GM12875 (cell line): ENCODE results near the gene STYXL2.

Experiments
- H3K4me3 ChIP-seq: one replicate; pipeline ENCODE4 v1.5.1; 2011; ENCODE audit warnings: low read depth, low read length, control low read depth
- TF ChIP-seq, protein P1 (sequence below): IDR thresholded peaks from 2 replicates; pipeline ENCODE4 v1.5.1; 2011; ENCODE audit warnings: low read depth, mild to moderate bottlenecking, control low read depth, inconsistent platforms, low read length, moderate library complexity, borderline replicate concordance; ENCODE audit not compliant: insufficient read depth

Gene STYXL2

GRCh38 chr1:167095368-167095767 is 1.5 kb downstream of the STYXL2 start:
- TF ChIP-seq, protein P1, sequence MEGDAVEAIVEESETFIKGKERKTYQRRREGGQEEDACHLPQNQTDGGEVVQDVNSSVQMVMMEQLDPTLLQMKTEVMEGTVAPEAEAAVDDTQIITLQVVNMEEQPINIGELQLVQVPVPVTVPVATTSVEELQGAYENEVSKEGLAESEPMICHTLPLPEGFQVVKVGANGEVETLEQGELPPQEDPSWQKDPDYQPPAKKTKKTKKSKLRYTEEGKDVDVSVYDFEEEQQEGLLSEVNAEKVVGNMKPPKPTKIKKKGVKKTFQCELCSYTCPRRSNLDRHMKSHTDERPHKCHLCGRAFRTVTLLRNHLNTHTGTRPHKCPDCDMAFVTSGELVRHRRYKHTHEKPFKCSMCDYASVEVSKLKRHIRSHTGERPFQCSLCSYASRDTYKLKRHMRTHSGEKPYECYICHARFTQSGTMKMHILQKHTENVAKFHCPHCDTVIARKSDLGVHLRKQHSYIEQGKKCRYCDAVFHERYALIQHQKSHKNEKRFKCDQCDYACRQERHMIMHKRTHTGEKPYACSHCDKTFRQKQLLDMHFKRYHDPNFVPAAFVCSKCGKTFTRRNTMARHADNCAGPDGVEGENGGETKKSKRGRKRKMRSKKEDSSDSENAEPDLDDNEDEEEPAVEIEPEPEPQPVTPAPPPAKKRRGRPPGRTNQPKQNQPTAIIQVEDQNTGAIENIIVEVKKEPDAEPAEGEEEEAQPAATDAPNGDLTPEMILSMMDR = no peak
- no peak overlapping the region for H3K4me3 ChIP-seq

DNA sequence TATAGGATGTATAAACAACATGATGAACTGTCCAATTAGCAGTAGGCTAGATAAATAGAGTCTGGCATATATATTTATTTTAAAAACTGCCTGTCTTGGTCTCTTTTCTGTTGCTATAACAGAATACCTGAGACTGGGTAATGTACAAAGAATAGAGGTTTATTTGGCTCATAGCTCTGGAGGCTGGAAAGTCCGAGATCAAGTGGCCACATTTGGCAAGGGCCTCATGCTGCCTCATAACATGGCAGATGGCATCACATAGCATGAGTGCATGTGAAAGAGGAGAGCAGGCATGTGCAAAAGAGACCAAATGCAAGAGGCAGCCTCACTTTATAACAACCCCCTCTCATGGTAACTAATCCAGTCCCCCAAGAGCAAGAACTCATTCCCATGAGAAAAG is 6.0 kb downstream of the STYXL2 start:
- TF ChIP-seq, protein P1 = no peak
- no peak overlapping the region for H3K4me3 ChIP-seq

DNA sequence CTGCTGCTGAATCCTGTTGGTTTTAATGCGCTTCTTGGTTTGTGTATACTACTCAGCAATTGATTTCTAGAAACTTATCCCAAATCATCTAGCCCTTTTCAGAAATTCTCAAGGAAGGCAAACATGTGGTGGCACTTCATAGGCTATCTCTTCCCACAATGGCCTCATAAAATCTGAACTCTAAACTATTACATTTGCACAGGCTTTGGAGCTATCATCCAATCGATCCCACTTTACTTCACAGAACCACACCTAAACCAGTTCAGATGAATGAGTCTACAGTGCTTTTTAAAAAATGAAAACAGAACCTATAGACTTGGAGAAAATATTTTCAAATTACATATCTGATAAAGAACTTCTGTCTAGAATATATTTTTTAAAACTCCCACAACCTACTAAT is 6.9 kb downstream of the STYXL2 start:
- H3K4me3 ChIP-seq = no peak overlapping the region
- TF ChIP-seq, protein P1 = no peak

DNA sequence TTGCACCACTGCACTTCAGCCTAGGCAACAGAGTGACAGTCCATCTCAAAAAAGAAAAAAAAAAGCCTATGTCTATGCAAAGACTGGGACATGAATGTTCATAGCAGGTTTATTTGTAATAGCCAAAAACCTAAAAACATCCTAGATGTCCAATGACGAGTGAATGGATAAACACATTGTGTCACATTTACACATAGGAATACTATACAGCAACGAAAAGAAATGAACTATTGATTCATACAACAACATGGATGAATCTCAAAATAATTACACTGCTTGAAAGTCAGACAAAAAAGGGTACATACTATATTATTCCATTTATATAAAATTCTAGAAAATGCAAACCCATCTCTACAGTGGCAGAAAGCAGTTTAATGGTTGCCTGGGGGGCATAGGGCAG is 7.9 kb downstream of the STYXL2 start:
- TF ChIP-seq, protein P1 = no peak
- no peak overlapping the region for H3K4me3 ChIP-seq

GRCh38 chr1:167102906-167103573 is 9.2 kb downstream of the STYXL2 start:
- H3K4me3 ChIP-seq = no peak overlapping the region
- TF ChIP-seq, protein P1 = no peak

- TF ChIP-seq, protein P1 = no peak
- H3K4me3 ChIP-seq = no peak overlapping the region
These were observed 10.4 kb downstream of the STYXL2 start for GRCh38 chr1:167104256-167104633.
